Stomach (tissue), 9 donors: Measurements from ENCODE around the gene RBM47. TPM values are rescaled to one million over a fixed set of nuclear protein-coding genes. Genes with fewer than 3 reads are reported as not detected.
"Not testable (repeated sequence)": the region's sequence is repeated elsewhere in the genome, so short reads cannot be mapped to it uniquely, and the experiment has no call there.

Experiments used
- DNase-seq, 2 donors: peaks; one replicate each; pipeline versions ENCODE4 v3.0.0 to v3.0.0-alpha.2; 2013 to 2019
- H3K27ac ChIP-seq, 5 donors: fragments of 200-600 bp in 4 of 5; sonication (generic) in 4 of 5; one replicate each; pipeline ENCODE4 v1.5.1; 2013 to 2019; ENCODE audit warnings: mild to moderate bottlenecking in 1 of 5, moderate library complexity in 1 of 5
- H3K27me3 ChIP-seq, 3 donors: fragments of 200-600 bp; sonication (generic); one replicate each; pipeline ENCODE4 v1.5.1; 2017 to 2019; ENCODE audit warnings: mixed run types in 1 of 3
- H3K36me3 ChIP-seq, 4 donors: fragments of 200-600 bp; sonication (generic); 1 replicate in 3 of 4; 2 replicates in 1 of 4; pipeline ENCODE4 v1.5.1; 2016 to 2019
- H3K4me1 ChIP-seq, 4 donors: fragments of 200-600 bp; sonication (generic); one replicate each; pipeline ENCODE4 v1.5.1; 2016 to 2019
- H3K4me3 ChIP-seq, 4 donors: fragments of 200-600 bp; sonication (generic) in 3 of 4; one replicate each; pipeline ENCODE4 v1.5.1; 2016 to 2019; ENCODE audit warnings: mild to moderate bottlenecking in 1 of 4
- H3K9me3 ChIP-seq, 4 donors: fragments of 200-600 bp; sonication (generic); one replicate each; pipeline ENCODE4 v1.5.1; 2016 to 2019
- CTCF ChIP-seq, 7 experiments: fragments of 450-650 bp in 4 of 7; fragments of 200-600 bp in 3 of 7; sonication (generic) in 3 of 7; IDR thresholded peaks; one replicate each; pipeline ENCODE4 v1.5.1; 2016 to 2019; ENCODE audit warnings: antibody characterized with exemption in 7 of 7, control low read depth in 2 of 7, mild to moderate bottlenecking in 1 of 7
- EP300 ChIP-seq: sonication (generic); formaldehyde crosslinking; IDR thresholded peaks from one replicate; pipeline ENCODE4 v1.6.1; 2017; ENCODE audit warnings: antibody characterized with exemption
- POLR2A ChIP-seq, 4 donors: fragments of 450-650 bp; IDR thresholded peaks; one replicate each; pipeline ENCODE4 v1.6.1; 2016; ENCODE audit warnings: antibody characterized with exemption in 4 of 4, control low read depth in 2 of 4, mild to moderate bottlenecking in 1 of 4, moderate library complexity in 1 of 4
- POLR2AphosphoS5 ChIP-seq, 3 donors: sonication (generic); formaldehyde crosslinking; IDR thresholded peaks; one replicate each; pipeline ENCODE4 v1.6.1; 2016; ENCODE audit warnings: antibody characterized with exemption in 3 of 3
- WGBS, 5 donors: extraction: QIAGEN DNeasy Blood & Tissue Kit in 3 of 5; methylation state at CpG; one replicate each; pipeline versions ENCODE4 v1.1.5 to v1.1.7; 2013 to 2018; 5-methylcytosine and 5-hydroxymethylcytosine counted together
- intact Hi-C: fragments of 100-400 bp; cut with DNase I; formaldehyde crosslinking; loops from one replicate; pipeline ENCODE4 v1.15.1; 2023; ENCODE audit warnings: low total_unique reads
- polyA plus RNA-seq, 3 donors: library from polyadenylated mRNA; stranded (reverse); fragments of 200-250 nt; gene quantifications; one replicate each; pipeline ENCODE4 v1.2.3, GENCODE V29; 2013
- total RNA-seq, 5 donors: library from RNA; depleted of rRNA; stranded (reverse); fragments of >200 nt; gene quantifications; one replicate each; pipeline versions ENCODE4 v1.1.0 to v1.2.3, GENCODE V29; 2014 to 2016
- donor health status: healthy with polysubstance abuse.
- donor health status: Bipolar disorder and iron deficiency.
- donor health status: healthy.

The RBM47 gene
- total and polyA plus RNA-seq, 8 donors: 18.5 to 448 (median 160) TPM

- TF ChIP-seq POLR2AphosphoS5 (IDR thresholded peaks at IDR 0.05) (no peak), CTCF (IDR thresholded peaks at IDR 0.05) (no peak), EP300 (no peak), POLR2A (IDR thresholded peaks at IDR 0.05) (no peak)
- H3K4me1 ChIP-seq: peaks cover 0 to 22% (median 6%) of the 10 kb centered on the region in 4 donors
- intact Hi-C loops: no loop called here
- no peak overlapping the region for H3K4me3 ChIP-seq
- H3K9me3 ChIP-seq: no peaks in the 10 kb centered on the region
- 94 to 97% (median 96%) methylated on average over 59 to 64 of the region's 64 CpGs for WGBS, 5 donors
- H3K27me3 ChIP-seq: no peaks in the 10 kb centered on the region
- H3K27ac ChIP-seq: no peak overlapping the region
- DNase-seq: no peak
- peaks cover 13 to 36% (median 27%) of the 10 kb centered on the region in 4 donors for H3K36me3 ChIP-seq
Observed at GRCh38 chr4:40438384-40439026, 191.2 kb downstream of the RBM47 start.

- H3K27ac ChIP-seq: peak overlapping the region in 1 of 5 donors; percentile 28
- H3K27me3 ChIP-seq: no peaks in the 10 kb centered on the region
- DNase-seq: no peak
- peaks cover 0 to 21% (median 6%) of the 10 kb centered on the region in 4 donors for H3K4me1 ChIP-seq
- no peak overlapping the region for H3K4me3 ChIP-seq
- intact Hi-C loops: no loop called here
- WGBS, 5 donors: 97 to 98% (median 98%) methylated on average over 44 to 59 of the region's 59 CpGs
- TF ChIP-seq POLR2AphosphoS5 (IDR thresholded peaks at IDR 0.05) (no peak), EP300 (no peak), CTCF (IDR thresholded peaks at IDR 0.05) (no peak), POLR2A (IDR thresholded peaks at IDR 0.05) (no peak)
- H3K9me3 ChIP-seq: no peaks in the 10 kb centered on the region
- H3K36me3 ChIP-seq: peaks cover 13 to 43% (median 33%) of the 10 kb centered on the region in 4 donors
Observed at GRCh38 chr4:40437741-40438383, 191.8 kb downstream of the RBM47 start.

- intact Hi-C loops, H3K27me3 ChIP-seq, H3K4me1 ChIP-seq, H3K9me3 ChIP-seq, DNase-seq, H3K27ac ChIP-seq, H3K4me3 ChIP-seq: not testable (repeated sequence)
- 88 to 92% (median 89%) methylated on average over 8 to 10 of the region's 10 CpGs for WGBS, 5 donors
- peaks cover 13 to 68% (median 51%) of the 10 kb centered on the region in 4 donors for H3K36me3 ChIP-seq
Observed at GRCh38 chr4:40435306-40435705, 194.4 kb downstream of the RBM47 start.

GRCh38 chr4:40434126-40434687 lies 195.5 kb downstream of the RBM47 start:
- intact Hi-C loops: no loop called here
- peaks cover 16 to 78% (median 56%) of the 10 kb centered on the region in 4 donors for H3K36me3 ChIP-seq
- no peak for DNase-seq

More at GRCh38 chr4:40434126-40434687, 195.5 kb downstream of the RBM47 start:
- no peak for TF ChIP-seq POLR2AphosphoS5 (IDR thresholded peaks at IDR 0.05)
- TF ChIP-seq EP300: no peak
- TF ChIP-seq POLR2A (IDR thresholded peaks at IDR 0.05): no peak
- no peak for TF ChIP-seq CTCF (IDR thresholded peaks at IDR 0.05)
- H3K4me1 ChIP-seq: peaks cover 0 to 5% (median 0%) of the 10 kb centered on the region in 4 donors
- WGBS, 5 donors: 43 to 66% (median 63%) methylated on average over 6 of the region's 6 CpGs
- H3K9me3 ChIP-seq: no peaks in the 10 kb centered on the region
- no peaks in the 10 kb centered on the region for H3K27me3 ChIP-seq
- no peak overlapping the region for H3K4me3 ChIP-seq
- H3K27ac ChIP-seq: no peak overlapping the region
